Lung microvascular endothelial cell (primary cell): ENCODE results near the gene PNPLA4. TPM values are rescaled to one million over a fixed set of nuclear protein-coding genes. Genes with fewer than 3 reads are reported as not detected.

Source experiments
- DNase-seq, 2 donors: peaks; one replicate each; pipeline versions ENCODE4 v3.0.0 to v3.0.0-alpha.2; 2010; ENCODE audit warnings: low read depth in 2 of 2
- total RNA-seq: library from RNA; depleted of rRNA; stranded (reverse); fragments of >200 nt; gene quantifications from 2 replicates; pipeline ENCODE4 v1.2.1, GENCODE V29; 2014

PNPLA4 gene, protein sequence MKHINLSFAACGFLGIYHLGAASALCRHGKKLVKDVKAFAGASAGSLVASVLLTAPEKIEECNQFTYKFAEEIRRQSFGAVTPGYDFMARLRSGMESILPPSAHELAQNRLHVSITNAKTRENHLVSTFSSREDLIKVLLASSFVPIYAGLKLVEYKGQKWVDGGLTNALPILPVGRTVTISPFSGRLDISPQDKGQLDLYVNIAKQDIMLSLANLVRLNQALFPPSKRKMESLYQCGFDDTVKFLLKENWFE
- 5.0 and 7.8 TPM in 2 replicates for total RNA-seq

DNA sequence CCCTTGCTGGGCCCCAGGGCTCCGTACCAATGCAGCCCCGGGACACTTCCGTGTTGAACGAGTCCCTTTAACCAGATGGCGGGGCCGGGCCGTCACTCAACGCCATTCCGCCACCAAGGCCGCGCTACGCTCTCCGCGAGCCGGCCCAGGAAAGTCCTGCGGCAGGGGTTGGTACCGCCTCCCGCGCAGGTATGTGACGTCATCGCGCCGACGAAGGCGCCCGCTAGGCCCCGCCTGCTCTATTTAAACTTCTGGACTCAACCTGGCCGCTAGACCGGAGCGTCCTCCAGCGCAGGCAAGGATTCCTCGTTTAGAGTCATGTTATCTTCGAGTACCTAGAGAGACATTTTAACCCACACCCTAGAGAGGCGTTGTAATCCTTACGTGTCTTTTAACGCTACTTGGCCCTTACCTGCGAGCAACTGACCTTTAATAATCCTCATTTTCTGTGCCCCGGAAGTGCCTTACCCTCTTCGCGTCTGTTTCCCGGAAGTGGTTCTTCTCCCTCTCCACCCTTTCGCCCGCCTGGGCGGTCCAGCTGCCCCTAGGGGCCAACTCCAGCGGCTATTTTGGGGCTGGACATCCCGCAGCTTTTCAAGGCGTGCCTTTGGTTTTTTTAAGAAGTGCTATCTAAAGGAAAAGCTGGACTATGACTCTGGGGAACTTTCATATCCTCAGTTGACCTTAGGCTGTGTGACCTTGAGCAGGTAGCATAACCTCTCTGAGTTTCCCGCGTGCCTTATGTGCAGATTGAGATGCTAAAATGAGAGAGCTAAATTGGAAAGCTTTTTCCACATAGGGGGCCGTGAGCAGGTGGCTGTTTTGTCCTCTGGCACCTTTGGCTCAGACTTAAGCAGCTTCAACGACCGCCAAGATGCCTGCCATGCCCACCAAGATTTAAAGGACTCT, at the start of gene PNPLA4:
TSS of gene PNPLA4 (minus strand) at position 155 of the 909 bp plus-strand sequence. CDS start 1,294 bp downstream, outside the sequence.
- DNase-seq = peak; percentile 68 to 89

DNA sequence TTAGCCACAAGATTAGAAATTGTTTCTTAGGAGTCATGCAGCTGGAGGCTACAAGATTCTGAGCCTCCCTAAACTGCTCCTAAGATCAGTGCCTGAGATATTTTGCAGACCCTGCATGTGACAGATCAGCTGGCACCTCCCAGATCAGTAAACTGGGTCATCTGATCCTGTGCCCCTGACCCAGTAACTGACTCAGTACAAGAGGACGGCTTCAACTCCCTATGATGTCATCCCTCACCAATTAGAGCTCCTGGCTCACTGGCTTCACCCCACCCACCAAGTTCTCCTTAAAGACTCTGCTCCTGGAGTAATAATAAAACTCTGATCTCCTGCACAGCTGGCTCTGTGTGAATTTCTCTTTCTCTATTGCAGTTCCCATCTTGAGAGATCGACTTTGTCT, 45.4 kb upstream of the PNPLA4 start:
- DNase-seq = no peak

DNA sequence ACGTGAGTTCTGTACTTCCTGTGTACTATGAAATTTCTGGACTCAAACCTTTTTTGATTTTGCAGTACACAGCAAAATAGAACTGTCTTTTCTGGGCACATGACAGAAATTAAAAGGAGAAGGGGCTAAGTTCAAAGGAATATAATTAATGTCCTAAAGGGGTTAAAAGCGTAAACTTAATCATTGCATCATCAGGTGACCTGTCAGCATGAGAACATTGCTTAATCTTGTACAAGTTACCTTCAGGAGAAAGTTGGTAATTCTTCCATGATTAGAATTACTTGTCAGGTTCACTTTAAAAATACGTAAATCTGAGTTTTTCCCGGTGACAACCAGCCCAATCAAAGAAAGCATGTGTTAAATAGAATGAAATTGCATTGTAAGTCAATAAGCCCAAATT, 43.2 kb upstream of the PNPLA4 start:
- DNase-seq = no peak

DNA sequence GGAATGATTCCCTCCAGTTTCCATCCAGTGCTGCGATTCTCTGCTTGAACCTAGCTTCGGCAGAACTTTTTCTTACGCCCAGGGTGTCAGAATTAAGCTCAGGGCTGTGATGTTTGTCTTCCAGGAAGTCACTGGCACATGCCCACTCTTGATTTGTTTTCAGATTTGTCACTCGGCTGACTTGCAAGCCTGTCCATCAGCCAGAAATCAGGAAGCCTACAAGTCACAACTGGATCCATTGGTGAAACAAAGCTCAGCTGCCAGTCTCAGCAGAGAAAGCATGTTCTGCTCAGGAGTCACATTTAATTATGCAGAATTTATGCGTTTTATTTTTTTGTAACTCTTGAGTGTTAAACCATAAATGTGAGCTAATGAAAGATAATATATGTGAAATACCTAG, 38.2 kb upstream of the PNPLA4 start:
- no peak for DNase-seq

DNA sequence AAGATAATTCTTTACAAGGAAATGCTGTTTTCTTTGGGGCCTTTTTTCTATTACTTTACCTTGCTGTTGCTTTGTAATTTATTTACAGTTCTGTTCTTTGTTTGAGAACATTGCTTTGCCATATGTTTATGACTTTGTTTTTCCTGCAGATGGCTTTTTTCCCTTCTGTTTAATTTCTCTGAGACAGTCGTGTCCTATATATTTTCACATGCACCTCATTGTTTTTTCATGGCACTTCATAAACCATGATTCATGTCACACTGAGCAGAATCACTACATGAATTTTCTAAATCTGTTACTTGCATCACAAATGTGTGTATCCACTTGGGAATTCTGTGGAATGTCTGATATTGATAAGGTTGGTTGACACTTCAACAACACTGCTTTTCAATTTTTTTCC, 33.0 kb upstream of the PNPLA4 start:
- DNase-seq = no peak

DNA sequence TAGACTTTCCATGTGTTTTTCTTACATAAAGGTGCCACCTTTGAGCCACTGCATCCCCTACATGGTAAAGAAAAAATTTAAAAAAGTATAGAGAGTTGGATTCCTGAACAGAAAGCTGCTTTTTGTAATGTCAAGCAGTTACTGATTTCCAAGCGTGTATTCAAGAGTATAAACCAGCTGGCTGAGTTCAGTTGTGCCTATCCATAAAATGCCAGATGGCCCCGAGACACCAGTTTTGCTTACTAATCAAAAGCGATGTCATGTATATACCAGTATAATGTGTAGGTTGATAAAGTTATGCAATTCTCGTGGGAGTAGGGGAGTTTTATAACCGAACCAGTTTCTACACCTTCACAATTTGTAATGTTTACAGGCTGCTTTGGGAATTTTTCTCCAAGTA, 26.2 kb upstream of the PNPLA4 start:
- DNase-seq = no peak

DNA sequence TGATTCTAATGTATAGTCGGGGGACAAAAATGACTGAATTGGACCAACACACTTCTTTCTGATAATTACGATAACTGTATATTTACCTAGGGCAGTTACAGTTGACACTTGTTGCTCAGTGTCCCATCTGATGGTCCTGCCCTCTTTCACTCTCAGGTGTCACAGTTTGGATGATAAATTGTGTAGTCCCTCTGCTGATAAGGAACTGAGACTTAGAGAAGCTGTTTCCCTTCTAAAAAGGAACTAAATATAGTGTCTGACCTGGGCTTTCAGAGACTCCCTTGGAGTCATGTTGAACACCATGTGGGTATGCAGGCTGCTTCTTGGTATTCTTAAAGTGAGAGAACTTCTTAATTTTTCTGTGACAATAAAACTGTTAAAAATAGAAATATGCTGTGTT, 23.7 kb upstream of the PNPLA4 start:
- no peak for DNase-seq

DNA sequence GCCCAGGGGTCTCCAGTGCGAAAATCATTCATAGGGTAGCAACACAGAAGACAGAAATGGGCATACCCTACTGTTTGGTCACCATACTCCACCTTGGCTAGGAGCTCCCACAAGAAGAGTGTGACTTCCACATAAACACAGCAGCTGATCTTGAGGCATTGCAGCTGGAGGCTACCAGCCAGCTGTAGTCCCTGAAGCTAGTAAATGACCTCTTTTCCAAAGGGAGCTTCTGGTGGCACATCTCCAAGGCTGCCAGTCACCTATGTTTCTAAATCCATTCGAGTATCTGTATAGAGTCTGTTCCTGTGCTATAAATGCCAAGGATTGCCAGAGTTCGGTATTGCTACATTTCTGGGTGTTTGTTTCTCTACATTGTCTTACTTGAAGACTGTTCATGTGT, 21.3 kb upstream of the PNPLA4 start:
- no peak for DNase-seq

DNA sequence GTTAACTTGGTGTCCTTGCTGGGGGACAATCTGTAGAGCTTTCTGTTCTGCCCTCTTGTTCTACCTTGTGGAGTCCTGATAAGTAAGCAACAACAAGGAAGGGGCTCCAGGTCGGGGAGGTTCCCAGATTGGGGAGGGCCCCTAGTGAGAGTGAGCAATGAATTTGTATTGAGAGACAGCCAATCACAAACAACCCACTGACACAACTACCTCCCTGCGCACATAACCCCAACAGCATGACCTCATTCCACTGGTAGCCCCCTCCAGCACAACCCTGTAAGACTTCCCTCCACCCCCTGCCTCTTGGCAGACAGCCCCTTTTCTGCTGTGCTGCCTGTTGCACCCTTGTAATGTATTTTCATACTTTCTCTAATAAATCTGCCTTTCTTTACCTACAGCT, 19.7 kb upstream of the PNPLA4 start:
- no peak for DNase-seq

DNA sequence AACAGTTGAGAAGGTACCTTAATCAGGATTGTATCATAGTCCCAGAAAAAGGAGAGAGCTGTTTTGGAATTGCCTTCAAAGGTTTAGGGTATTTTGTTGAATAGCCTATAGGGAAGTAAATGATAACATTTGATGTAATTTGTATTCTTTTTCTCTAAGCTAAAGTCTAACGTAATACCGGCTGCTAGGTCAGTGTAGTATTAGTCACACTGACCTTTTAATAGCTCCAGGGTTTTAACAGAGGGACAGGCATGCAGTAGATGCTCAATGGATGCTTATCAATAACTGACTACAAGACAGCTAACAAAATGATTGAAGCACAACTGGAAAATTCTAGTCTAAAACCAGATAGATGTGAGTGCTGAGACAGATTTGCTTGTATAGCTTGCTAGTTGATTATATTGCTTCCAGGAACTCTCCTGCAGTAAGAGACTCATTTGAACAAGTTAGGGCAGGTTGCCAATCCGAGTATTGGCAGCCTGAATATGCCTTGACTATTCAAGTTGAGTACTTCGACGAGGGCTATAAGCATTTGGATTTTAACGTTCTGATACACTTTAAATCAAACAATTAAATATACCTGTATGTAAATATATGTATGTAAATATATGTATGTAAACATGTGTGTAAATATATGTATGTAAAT, 16.5 kb upstream of the PNPLA4 start:
- DNase-seq = no peak

DNA sequence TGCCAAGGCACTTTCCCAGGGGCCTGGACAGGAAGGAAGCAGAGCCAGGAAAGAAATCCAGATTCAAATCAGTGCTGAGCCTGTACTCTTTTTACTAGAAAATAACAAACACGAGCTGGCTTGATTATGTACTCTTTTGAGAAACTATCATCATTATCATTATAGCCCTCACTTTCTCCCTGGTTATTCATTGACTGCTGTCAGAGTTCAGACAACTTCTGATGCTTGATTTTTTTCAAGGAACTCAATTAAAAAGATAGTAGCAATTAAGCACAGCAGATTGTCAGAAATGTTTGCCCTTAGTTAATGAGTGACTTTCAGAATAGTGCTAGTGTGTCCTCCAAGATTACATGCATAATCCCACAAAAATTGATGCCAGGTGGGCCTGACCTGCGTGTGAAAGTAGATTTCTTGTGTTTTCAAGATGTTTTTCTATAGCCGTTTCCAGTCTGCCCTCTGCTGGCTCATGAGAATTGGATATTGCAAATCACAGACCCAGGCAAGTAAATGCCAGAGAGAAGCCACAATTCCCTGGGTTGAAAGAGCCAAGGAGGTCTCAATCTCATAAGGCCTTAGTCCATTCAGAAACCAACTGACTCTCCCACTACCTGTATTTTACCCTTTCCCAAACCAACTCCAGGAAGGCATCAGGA, 14.3 kb upstream of the PNPLA4 start:
- DNase-seq = peak; percentile 8 to 13

DNA sequence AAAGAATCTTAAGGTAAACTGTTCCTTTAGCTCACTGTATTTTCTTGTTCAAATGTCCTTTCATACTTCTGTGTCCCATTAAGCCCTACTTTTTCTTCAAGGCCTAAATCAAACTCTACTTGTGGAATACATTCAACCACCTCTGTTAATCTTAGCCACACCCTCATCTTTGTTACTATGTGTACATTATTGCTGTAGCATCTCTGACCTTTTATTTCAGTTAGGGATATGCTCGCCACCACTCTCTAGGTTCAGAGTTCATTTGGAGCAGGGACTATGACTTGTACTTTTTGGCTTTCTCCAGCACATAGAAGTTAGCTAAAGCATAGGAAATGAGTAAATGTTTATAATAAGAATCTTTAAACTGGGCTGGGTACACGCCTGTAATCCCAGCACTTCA, 6.8 kb upstream of the PNPLA4 start:
- no peak for DNase-seq

DNA sequence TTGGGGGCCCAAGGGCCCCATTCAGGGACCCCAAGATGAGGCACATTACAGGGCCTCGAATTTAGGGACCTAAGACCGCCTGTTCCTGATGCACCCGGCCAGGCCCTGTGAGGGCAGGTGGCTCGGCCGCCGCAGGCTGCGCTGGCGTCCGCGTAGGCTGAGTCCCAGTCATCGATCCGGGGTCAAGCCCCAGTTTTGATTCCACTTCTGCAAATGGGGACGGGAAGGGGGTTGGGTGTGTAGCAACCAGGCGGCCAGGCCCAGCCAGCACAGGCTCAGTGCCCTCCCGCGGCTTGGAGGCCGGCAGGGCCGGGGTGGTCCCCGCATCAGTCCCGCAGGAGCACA, 327 bp downstream of the PNPLA4 start:
- no peak for DNase-seq

DNA sequence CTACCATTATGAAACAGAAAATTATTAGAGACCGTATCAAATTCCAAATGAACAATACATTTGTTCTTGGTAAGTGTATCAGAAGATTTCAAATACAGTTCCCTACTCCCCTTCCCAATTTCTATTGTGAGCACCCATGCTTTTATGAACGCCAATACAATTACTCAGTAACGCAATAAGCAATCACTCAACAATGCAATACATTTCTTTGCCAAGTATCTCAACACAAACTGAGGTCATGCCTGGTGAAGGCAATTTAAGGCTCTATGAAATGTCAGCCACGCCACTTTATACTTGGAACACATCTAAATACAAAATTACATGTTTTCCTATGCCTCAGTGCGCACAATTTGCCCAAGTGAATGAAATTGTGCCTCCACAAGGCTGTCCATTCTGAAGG, 712 bp downstream of the PNPLA4 start:
- DNase-seq = no peak

DNA sequence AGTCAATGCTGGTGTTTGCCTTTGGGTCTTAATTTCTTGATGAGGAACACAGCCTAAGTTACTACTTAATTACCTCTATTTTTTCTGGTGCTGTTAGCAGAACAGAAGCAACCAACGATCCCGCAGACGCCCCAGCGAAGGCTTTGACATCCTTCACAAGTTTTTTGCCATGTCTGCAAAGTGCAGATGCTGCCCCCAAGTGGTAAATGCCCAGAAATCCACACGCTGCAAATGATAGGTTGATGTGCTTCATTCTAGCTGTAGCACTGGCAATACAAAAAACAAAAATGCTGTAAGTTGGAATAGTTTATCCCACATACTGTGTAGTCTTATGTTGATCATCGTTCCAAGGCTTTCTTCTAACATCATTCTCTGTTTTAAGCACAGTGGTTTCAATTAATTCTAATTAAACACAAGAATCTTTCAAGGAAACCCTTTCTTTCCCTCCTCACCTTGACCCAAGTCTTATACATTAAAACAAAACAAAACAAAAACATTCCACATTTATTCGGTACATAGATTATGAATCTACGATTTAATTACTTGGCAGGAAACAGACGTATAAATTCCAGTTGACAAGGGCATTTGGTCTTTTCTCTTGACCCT, 1.2 kb downstream of the PNPLA4 start:
- peak; percentile 71 to 81 for DNase-seq

DNA sequence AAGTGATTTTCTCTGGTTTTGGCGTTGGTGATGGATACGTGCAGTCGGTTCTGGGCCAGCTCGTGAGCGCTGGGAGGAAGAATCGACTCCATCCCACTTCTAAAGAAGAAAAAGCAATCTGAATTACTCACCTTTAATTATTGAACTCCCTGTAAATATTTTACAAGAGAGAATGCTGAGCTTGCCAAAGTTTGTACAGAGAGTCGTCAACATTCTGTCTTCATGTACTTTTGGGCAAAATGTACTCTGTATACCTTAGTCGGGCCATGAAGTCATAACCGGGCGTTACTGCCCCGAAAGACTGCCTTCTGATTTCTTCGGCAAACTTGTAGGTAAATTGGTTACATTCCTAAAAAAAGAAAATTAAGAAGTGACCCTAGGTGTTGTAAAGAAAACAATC, 5.5 kb downstream of the PNPLA4 start:
- no peak for DNase-seq

DNA sequence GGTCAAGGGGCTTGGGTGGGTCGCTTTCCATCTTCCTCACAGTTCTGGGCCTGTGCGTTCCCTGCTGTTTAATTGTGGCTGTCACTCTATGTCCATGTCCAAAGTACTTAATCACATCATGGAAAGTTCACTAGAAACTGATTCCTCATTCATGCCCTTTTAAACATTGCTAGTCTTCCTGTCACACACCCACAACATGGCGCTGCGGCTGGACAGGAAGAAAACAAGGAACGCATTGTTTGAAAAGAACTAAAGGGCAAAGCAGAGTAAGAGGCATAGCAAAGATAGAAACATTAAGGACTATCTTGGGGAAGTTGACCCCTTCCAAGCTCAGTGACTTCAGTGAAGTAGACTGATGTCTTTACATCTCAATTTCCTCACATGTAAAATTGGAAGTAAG, 18.4 kb downstream of the PNPLA4 start:
- no peak for DNase-seq

DNA sequence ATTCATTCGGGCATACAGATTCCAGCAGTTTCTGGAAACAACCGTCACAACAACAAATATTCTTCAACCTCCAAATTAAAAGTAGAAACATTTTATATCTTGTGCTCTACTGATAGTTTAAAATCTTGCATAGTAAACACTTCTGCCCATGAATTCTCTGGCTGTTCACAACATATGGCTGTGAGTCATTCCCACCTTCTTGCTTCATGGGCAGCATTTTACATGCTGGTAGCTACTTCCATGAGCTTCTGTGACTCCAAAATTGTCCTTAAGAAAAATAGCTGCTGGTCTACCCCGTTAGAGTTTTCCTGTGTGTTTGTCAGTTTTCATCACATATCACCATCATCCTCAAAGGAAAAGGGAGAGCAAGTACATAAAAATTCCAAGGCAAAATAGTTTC, 22.7 kb downstream of the PNPLA4 start:
- DNase-seq = no peak

DNA sequence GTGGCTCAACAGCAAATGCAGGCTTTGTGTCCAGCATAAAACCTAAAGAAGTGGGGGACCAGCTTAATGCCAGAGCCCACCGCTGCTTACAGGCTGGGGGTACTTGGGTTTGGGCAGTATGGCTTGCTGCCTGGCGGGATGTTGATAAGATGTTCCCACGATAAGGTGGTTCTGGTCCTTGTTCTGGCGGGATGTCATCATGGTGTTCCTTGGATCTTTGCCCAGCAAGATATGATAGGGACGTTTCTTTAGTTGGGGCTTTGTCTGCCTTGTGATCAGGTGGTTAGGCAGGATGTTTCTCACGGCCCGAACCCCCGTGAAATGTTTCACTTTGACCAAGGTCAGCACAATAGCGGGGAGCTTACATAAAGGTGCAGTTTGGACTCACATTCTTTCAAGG, 35.3 kb downstream of the PNPLA4 start:
- DNase-seq = peak in 1 of 2 donors; percentile 1

DNA sequence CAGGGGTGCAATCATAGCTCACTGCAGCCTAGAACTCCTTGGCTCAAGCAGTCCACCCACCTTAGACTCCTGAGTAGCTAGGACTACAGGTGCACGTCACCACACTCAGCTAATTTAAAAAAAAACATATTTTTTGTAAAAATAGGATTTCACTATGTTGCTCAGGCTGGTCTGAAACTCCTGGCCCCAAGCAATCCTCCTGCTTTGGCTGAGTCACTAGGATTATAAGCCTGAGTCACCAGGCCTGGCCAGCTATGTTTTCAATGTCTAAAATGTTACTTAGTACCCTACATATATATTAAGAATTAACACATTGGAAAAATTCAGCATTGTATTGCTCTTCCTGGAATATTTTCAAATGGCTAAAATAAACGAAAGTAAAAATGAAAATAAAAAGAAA, 37.5 kb downstream of the PNPLA4 start:
- no peak for DNase-seq

DNA sequence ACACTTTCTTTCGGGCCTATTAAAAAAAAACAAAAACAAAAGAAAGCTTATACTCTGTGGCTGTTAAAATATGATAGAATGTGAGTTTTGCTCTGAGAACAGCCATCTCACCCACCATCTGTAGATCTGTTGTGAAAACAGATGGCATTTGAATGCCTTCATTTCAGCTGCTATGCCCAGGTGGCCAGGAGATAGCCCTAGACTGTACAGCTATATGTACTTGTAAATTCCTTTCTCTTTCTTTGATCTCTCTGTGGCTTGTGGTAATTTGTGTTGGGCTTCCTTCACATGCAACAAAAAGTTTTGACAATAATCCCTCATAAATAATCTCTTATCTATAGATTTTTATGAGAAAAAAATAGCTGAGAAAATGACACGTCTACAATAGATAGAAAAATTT, 38.1 kb downstream of the PNPLA4 start:
- no peak for DNase-seq

DNA sequence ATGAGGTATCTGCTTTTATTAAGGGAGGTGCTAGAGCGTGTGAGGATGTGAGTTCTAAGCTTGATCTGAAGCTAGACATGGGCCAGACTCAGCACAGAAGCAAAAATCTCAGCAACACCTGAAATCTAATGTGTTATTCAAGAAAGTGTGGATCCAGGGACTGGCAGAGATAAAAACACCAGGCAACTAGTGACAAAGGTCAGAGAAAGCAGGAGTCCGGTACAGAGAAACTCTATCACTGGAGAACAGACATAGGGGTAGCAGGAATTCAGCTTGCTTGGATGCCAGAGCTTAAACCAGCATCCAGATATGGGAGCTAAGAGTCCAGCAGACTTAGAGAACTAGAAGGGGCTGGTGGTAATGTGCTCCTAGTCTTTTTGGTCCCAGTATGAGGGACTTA, 50.3 kb downstream of the PNPLA4 start:
- no peak for DNase-seq
